Measurements from ENCODE around the gene COPS3. TPM values are rescaled to one million over a fixed set of nuclear protein-coding genes. Genes with fewer than 3 reads are reported as not detected.

COPS3 gene
- polyA plus RNA-seq, 2 donors = 19.2 to 58.3 TPM

GRCh38 chr17:17235212-17236174 is 45.6 kb downstream of the COPS3 start:
- Histone ChIP-seq H3K4me1 (ENCODE audit: control insufficient read depth in 2 of 2, insufficient read depth in 2 of 2, low read length in 1 of 2) (peaks cover 3 to 4% of the 10 kb centered on the region in 2 donors), H3K4me3 (ENCODE audit: low read depth in 1 of 2, low read length in 2 of 2) (peak overlapping the region; percentile 92 to 96), H3K27ac (ENCODE audit: low read depth in 2 of 2, low read length in 1 of 2) (peak overlapping the region in 1 of 2 donors; percentile 95), H3K9me3 (ENCODE audit: control insufficient read depth in 2 of 2, insufficient read depth in 1 of 2, low read depth in 1 of 2, low read length in 1 of 2) (peaks cover 0 to 2% of the 10 kb centered on the region in 2 donors), H3K27me3 (ENCODE audit: control insufficient read depth in 1 of 2, insufficient read depth in 2 of 2, low read length in 2 of 2) (no peaks in the 10 kb centered on the region), H3K36me3 (ENCODE audit: control insufficient read depth in 2 of 2, insufficient read depth in 2 of 2, low read length in 1 of 2) (peaks cover 0 to 16% of the 10 kb centered on the region in 2 donors)
- WGBS, 2 donors = 44 to 46% methylated on average over 19 of the region's 19 CpGs

- WGBS, 2 donors = 74 to 80% methylated on average over 11 of the region's 11 CpGs
- no peak overlapping the region for H3K4me3 ChIP-seq (ENCODE audit: low read depth in 1 of 2, low read length in 2 of 2)
- no peak overlapping the region for H3K27ac ChIP-seq (ENCODE audit: low read depth in 2 of 2, low read length in 1 of 2)
- H3K27me3 ChIP-seq (ENCODE audit: control insufficient read depth in 1 of 2, insufficient read depth in 2 of 2, low read length in 2 of 2) = no peaks in the 10 kb centered on the region
- peaks cover 3 to 4% of the 10 kb centered on the region in 2 donors for H3K4me1 ChIP-seq (ENCODE audit: control insufficient read depth in 2 of 2, insufficient read depth in 2 of 2, low read length in 1 of 2)
- H3K9me3 ChIP-seq (ENCODE audit: control insufficient read depth in 2 of 2, insufficient read depth in 1 of 2, low read depth in 1 of 2, low read length in 1 of 2) = peaks cover 0 to 2% of the 10 kb centered on the region in 2 donors
- H3K36me3 ChIP-seq (ENCODE audit: control insufficient read depth in 2 of 2, insufficient read depth in 2 of 2, low read length in 1 of 2) = peaks cover 3 to 40% of the 10 kb centered on the region in 2 donors
These were observed 48.8 kb downstream of the COPS3 start for GRCh38 chr17:17232303-17232621.

- peaks cover 3 to 45% of the 10 kb centered on the region in 2 donors for H3K36me3 ChIP-seq (ENCODE audit: control insufficient read depth in 2 of 2, insufficient read depth in 2 of 2, low read length in 1 of 2)
- peaks cover 0 to 2% of the 10 kb centered on the region in 2 donors for H3K9me3 ChIP-seq (ENCODE audit: control insufficient read depth in 2 of 2, insufficient read depth in 1 of 2, low read depth in 1 of 2, low read length in 1 of 2)
- WGBS, 2 donors = 74 to 82% methylated on average over 16 of the region's 16 CpGs
- no peak overlapping the region for H3K27ac ChIP-seq (ENCODE audit: low read depth in 2 of 2, low read length in 1 of 2)
- peaks cover 3 to 4% of the 10 kb centered on the region in 2 donors for H3K4me1 ChIP-seq (ENCODE audit: control insufficient read depth in 2 of 2, insufficient read depth in 2 of 2, low read length in 1 of 2)
- no peaks in the 10 kb centered on the region for H3K27me3 ChIP-seq (ENCODE audit: control insufficient read depth in 1 of 2, insufficient read depth in 2 of 2, low read length in 2 of 2)
- no peak overlapping the region for H3K4me3 ChIP-seq (ENCODE audit: low read depth in 1 of 2, low read length in 2 of 2)
These were observed 49.3 kb downstream of the COPS3 start for GRCh38 chr17:17231621-17232302.

GRCh38 chr17:17229416-17230384 is 51.3 kb downstream of the COPS3 start:
- H3K27ac ChIP-seq (ENCODE audit: low read depth in 2 of 2, low read length in 1 of 2) = no peak overlapping the region
- peaks cover 0 to 2% of the 10 kb centered on the region in 2 donors for H3K4me1 ChIP-seq (ENCODE audit: control insufficient read depth in 2 of 2, insufficient read depth in 2 of 2, low read length in 1 of 2)
- H3K27me3 ChIP-seq (ENCODE audit: control insufficient read depth in 1 of 2, insufficient read depth in 2 of 2, low read length in 2 of 2) = no peaks in the 10 kb centered on the region
- no peak overlapping the region for H3K4me3 ChIP-seq (ENCODE audit: low read depth in 1 of 2, low read length in 2 of 2)
- peaks cover 11 to 60% of the 10 kb centered on the region in 2 donors for H3K36me3 ChIP-seq (ENCODE audit: control insufficient read depth in 2 of 2, insufficient read depth in 2 of 2, low read length in 1 of 2)
- peaks cover 0 to 2% of the 10 kb centered on the region in 2 donors for H3K9me3 ChIP-seq (ENCODE audit: control insufficient read depth in 2 of 2, insufficient read depth in 1 of 2, low read depth in 1 of 2, low read length in 1 of 2)
- WGBS, 2 donors = 91 to 92% methylated on average over 26 of the region's 26 CpGs

DNA sequence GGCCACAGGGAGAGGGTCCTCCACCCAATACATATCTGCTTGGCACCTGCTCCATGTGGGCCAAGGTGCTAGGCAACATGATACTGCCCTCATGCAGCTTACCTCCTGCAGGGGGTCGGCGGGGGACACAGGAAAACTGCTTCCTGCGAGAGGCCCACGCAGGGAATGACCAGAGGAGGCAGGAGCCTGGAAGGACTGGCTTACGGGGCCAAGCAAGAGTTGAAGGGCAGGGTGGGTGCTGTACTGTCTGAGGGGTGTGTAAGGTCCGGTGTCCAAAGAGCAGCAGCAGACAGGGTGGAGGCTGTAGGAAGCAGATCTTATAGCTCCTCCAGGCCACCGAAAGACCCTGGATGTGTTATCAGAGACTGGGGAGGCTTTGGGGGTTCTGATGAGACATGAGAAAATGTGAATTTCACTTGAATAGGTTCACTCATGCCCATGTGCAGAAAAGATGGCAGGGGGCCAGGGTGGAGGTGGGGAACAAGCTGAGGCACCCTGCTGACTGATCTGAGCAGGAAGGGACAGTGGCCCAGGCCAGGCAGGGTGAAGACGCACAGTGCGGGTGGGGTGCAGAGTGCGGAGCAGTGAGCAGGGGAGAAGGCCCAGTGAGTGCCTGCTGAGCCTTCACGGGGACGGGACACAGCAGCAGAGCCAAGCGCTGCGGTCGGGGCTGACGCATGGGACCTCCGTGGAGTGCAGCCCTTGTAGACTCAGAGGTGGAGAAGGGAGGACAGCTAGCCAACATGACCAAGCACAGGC is 52.3 kb downstream of the COPS3 start:
- peaks cover 15 to 66% of the 10 kb centered on the region in 2 donors for H3K36me3 ChIP-seq (ENCODE audit: control insufficient read depth in 2 of 2, insufficient read depth in 2 of 2, low read length in 1 of 2)
- no peak overlapping the region for H3K27ac ChIP-seq (ENCODE audit: low read depth in 2 of 2, low read length in 1 of 2)
- H3K4me3 ChIP-seq (ENCODE audit: low read depth in 1 of 2, low read length in 2 of 2) = no peak overlapping the region
- 93 to 94% methylated on average over 17 of the region's 17 CpGs for WGBS, 2 donors
- H3K4me1 ChIP-seq (ENCODE audit: control insufficient read depth in 2 of 2, insufficient read depth in 2 of 2, low read length in 1 of 2) = peaks cover 0 to 2% of the 10 kb centered on the region in 2 donors
- H3K9me3 ChIP-seq (ENCODE audit: control insufficient read depth in 2 of 2, insufficient read depth in 1 of 2, low read depth in 1 of 2, low read length in 1 of 2) = peaks cover 0 to 2% of the 10 kb centered on the region in 2 donors
- no peaks in the 10 kb centered on the region for H3K27me3 ChIP-seq (ENCODE audit: control insufficient read depth in 1 of 2, insufficient read depth in 2 of 2, low read length in 2 of 2)

GRCh38 chr17:17227608-17228520 is 53.2 kb downstream of the COPS3 start:
- Histone ChIP-seq H3K27ac (ENCODE audit: low read depth in 2 of 2, low read length in 1 of 2) (no peak overlapping the region), H3K27me3 (ENCODE audit: control insufficient read depth in 1 of 2, insufficient read depth in 2 of 2, low read length in 2 of 2) (no peaks in the 10 kb centered on the region), H3K36me3 (ENCODE audit: control insufficient read depth in 2 of 2, insufficient read depth in 2 of 2, low read length in 1 of 2) (peaks cover 17 to 72% of the 10 kb centered on the region in 2 donors), H3K9me3 (ENCODE audit: control insufficient read depth in 2 of 2, insufficient read depth in 1 of 2, low read depth in 1 of 2, low read length in 1 of 2) (peaks cover 0 to 2% of the 10 kb centered on the region in 2 donors), H3K4me3 (ENCODE audit: low read depth in 1 of 2, low read length in 2 of 2) (no peak overlapping the region), H3K4me1 (ENCODE audit: control insufficient read depth in 2 of 2, insufficient read depth in 2 of 2, low read length in 1 of 2) (peaks cover 0 to 2% of the 10 kb centered on the region in 2 donors)
- WGBS, 2 donors = 89 to 93% methylated on average over 25 of the region's 25 CpGs

- Histone ChIP-seq H3K36me3 (ENCODE audit: control insufficient read depth in 2 of 2, insufficient read depth in 2 of 2, low read length in 1 of 2) (peaks cover 24 to 72% of the 10 kb centered on the region in 2 donors), H3K27me3 (ENCODE audit: control insufficient read depth in 1 of 2, insufficient read depth in 2 of 2, low read length in 2 of 2) (no peaks in the 10 kb centered on the region), H3K4me1 (ENCODE audit: control insufficient read depth in 2 of 2, insufficient read depth in 2 of 2, low read length in 1 of 2) (peaks cover 0 to 2% of the 10 kb centered on the region in 2 donors), H3K27ac (ENCODE audit: low read depth in 2 of 2, low read length in 1 of 2) (no peak overlapping the region), H3K4me3 (ENCODE audit: low read depth in 1 of 2, low read length in 2 of 2) (no peak overlapping the region), H3K9me3 (ENCODE audit: control insufficient read depth in 2 of 2, insufficient read depth in 1 of 2, low read depth in 1 of 2, low read length in 1 of 2) (peaks cover 0 to 2% of the 10 kb centered on the region in 2 donors)
- WGBS, 2 donors = 93 to 95% methylated on average over 16 of the region's 16 CpGs
These were observed 54.4 kb downstream of the COPS3 start for GRCh38 chr17:17226451-17227265.
